Dedifferentiated amniotic fluid mesenchymal stem cell (primary cell): ENCODE results near the gene UTP4.
"Not testable (repeated sequence)": the region's sequence is repeated elsewhere in the genome, so short reads cannot be mapped to it uniquely, and the experiment has no call there.

Source experiments
- DNase-seq: peaks from one replicate; pipeline ENCODE4 v3.0.0-alpha.2; 2016; ENCODE audit errors: extremely low spot score

Gene UTP4

DNA sequence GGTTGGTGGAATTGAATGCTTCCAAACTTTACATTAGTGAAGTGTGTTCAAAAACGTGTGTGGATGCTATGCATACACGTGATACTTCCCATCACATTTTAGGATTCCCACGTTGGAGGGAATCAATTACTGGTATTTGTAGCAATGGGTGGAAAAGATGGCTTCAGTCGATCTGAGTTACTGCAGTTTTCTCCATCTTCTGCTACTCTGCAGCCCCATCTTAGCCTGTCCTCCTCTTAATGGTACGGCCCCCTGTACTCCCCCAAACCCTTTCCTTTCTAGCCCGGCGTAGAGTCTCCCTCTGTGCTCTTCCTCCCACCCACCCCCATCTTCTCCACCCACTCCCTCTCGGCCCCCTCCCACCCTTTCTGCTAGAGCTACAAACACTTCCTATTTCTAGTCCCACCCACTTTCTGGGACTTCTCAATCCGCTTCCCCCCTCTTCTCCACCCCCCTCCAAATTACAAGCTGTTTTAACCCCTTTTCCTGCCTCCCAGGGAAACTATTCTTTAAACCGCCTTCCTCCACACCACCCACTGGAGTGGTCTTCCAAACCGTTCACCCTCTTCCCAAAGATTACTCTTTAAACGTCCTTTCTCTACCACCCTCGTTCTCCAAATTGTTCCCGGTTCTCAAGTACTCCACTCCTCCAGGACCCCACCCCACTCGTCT lies 1.1 kb upstream of the UTP4 start:
- DNase-seq, result no peak

DNA sequence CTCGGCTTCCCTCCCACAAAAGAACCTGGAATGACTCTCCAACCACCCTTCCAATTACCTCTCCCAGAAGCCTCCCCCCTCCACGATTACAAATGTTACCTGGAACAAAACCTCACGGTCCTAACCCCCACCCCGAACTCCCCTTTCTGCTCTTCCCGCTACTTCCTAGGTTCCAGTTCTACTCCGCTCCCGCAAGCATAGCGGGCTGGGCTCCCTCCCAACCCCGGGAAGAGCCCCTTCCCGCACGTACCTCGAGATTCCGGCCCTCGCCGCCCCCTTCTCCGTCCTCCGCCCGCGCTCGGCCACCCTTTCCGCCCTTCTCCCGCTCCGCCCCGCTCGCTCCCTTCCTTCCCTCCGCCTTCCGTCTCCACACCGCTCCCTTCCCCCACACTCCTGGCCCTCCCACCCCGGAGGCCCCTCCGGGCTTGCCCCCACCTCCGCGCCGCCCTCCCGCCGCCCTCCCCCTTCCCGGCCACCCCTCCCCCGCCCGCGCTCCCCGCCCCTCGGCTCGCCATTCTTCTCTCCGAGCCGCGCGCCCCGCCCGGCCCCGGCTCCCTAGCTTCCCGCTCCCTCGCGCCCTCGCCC lies 518 bp upstream of the UTP4 start:
- DNase-seq, result peak; percentile 24

- no peak for DNase-seq
These were observed 1.0 kb downstream of the UTP4 start for GRCh38 chr16:69133373-69133954.

GRCh38 chr16:69138608-69139007 lies 6.2 kb downstream of the UTP4 start:
- DNase-seq, result no peak

GRCh38 chr16:69139464-69139863 lies 7.0 kb downstream of the UTP4 start:
- DNase-seq, result not testable (repeated sequence)

DNA sequence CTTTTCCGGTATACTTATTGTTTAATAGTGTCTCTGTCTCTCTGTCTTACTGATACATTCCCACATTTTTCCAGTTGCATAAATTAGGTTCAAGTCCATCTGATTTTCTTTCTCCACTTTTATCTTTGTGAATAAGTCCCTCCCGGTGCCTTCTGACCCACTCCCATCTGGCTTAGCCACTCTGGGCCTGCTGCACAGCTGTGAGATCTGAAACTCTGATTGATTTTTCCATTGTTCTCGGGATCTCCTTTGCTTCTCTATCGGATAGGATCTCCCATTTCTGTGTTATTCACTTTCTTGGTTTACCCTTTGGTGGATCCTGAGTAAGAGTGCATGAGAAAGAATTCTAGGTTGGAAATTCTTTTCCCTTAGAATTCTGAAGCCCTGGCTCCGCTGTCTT lies 8.6 kb downstream of the UTP4 start:
- DNase-seq, result no peak

DNA sequence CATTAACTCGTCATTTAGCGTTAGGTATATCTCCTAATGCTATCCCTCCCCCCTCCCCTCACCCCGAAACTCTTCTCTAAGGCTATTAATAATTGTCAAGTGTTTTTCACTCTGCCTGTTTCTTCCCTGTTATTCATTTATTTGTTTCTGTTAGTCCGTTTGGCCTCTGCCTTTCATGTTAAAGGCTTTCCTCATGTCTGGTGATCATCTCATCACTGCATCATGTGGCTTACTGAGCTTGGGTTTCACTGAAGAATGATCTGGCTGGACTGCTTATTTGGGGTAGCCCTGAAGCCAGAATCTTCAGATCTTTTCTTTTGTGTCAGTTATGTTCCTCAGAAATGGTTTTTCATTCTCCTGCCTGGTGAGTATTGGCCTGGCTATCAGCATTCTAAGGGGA lies 9.5 kb downstream of the UTP4 start:
- no peak for DNase-seq

DNA sequence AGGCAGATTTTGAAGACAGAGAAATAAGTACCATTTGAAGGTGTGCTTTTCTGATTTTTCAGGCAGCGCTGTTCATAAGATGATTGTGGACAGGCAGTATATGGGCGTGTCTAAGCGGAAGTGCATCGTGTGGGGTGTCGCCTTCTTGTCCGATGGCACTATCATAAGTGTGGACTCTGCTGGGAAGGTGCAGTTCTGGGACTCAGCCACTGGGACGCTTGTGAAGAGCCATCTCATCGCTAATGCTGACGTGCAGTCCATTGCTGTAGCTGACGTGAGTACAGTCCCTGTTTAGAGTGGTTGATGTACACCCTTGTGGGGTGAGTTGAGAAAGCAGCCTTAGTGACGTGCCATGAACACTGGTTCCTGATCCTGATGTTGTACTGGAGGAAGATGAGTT lies 10.7 kb downstream of the UTP4 start:
- DNase-seq, result no peak

DNA sequence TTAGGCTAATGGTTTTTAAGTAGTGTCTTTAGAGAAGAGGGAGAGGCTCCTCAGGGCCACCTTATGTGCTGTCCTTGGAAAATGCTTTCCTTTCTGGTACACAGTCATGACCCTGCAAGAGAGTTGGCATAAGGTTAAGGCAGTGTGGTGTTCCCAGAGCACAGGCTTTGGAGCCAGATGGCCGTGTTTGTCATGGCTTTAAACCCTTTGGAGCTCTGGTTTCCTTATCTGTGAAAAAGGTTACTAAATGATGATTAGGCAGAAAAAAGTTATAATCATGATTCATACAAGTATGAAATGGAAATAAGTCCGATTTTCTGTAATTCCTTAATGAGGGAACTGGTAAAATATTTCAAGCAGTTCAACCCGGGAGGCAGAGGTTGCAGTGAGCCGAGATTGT lies 13.2 kb downstream of the UTP4 start:
- DNase-seq, result no peak

DNA sequence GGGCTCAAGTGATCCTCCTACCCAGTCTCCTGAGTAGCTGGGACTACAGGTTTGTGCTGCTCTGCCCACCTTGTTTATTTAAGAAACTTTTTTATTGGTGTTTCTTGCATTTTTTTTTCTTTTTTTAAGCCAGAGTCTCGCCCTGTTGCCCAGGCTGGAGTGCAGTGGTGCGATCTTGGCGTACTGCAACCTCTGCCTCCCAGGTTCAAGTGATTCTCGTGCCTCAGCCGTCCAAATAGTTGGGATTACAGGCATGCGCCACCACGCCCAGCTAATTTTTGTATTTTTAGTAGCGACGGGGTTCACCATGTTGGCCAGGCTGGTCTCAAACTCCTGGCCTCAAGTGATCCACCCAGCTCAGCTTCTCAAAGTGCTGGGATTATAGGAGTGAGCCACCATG lies 17.2 kb downstream of the UTP4 start:
- DNase-seq, result not testable (repeated sequence)

DNA sequence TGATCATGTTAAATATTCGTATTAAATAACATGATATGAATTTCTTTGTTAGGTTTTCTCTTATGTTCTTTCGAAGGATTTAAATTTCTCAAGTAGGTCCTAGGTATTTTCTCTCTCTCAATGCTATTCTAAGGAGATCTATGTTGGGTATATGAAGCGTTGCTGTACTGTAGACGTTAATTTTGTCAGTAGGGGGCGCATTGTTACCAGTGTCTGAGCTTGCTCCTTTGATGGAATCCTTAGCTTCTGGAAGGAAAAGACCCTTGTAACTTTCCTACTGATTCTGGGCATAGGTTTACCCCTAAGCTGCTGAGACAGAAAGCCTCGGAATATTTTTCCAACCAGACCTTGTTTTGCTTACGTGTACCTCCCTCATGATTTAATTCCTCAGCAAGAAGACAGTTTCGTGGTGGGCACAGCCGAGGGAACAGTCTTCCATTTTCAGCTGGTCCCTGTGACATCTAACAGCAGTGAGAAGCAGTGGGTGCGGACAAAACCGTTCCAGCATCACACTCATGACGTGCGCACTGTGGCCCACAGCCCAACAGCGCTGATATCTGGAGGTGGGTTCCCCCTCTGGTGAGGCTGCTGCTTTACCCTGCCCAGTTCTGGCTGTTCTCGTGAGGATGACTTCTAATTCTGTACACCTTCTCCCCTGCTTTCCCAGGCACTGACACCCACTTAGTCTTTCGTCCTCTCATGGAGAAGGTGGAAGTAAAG lies 17.9 kb downstream of the UTP4 start:
- DNase-seq, result peak; percentile 79

DNA sequence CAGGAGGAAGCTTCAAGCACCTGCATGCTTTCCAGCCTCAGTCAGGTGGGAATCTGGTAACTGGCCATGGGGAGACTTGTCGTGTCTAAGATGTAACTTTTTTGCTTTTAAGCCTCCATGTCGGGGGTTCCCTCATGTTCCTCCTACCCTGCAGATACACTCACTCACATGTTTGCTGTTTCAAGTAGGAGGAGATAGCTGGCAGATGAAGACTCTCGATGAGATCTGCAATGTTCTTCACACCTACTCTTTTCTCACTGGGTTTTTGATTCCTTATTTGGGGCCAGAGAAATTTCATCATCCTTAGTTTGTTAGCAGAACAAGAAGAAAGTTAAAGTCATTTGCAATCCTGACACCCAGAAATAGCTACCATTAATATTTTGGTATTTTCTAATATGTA lies 24.7 kb downstream of the UTP4 start:
- no peak for DNase-seq

GRCh38 chr16:69160192-69160591 lies 27.7 kb downstream of the UTP4 start:
- no peak for DNase-seq

GRCh38 chr16:69165584-69165983 lies 33.1 kb downstream of the UTP4 start:
- DNase-seq, result no peak

DNA sequence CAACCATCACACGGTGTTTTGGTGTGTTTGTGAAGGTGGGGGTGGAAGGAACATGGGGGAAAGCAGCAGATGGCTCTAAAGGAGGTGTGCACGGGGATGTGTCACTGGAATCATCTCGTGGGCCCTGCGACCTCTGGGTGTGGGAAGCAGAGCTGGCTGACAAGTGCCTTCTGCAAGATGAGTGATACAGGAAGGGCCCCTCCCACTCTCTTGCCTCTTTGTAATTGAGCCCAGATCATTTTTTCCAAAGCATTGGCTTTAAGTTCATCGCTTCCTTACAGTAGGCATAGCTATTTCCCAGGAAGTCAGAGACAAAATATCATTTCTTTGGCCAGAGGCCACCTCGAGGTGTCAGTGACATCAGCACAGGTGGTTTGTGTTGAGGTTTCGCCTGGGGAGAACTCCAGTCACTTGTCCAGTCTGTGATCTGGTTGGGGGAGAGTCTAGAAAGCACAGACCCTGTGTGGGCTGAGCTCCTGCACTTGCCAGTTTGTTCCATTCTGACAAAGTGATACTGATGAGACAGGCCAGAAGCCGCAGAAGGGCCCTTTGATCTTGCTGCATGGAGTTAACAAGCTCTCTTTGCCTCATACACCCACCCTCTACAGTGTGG lies 33.9 kb downstream of the UTP4 start:
- peak; percentile 33 for DNase-seq

- DNase-seq, result no peak
These were observed 34.8 kb downstream of the UTP4 start for GRCh38 chr16:69166946-69167930.

GRCh38 chr16:69169051-69169450 lies 36.6 kb downstream of the UTP4 start:
- DNase-seq, result no peak

DNA sequence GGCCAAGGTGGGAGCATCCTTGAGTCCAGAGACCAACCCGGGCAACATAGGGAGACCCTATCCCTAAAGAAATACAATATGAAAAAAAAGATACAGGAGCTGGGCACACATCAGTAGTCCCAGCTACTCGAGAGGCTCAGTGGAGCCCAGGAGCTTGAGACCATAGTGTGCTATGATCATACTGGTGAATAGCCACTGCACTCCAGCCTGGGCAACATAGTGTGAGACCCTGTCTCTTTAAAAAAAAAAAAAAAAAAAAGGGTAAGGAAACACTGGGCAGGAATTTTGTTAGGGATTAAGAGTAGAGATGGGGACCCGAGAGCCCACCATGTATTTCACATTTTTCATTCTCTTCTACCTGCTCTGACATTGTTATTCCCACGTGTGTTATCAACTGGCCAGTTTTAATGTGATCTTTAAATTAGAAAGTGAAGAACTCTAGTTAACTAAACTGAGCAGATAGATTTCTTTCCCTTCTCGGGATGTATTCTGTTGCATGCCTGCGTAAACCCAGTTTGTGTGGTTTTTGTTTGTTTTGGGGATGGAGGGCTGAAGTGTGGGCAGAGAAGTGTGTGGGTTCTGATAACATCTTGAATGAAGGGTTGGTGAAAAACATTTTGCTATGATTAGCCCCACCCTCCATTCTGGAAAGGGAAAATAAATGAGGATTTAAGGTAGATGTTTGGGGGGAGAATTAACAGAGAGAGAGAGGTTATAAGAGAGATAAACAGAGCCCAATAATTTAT lies 37.3 kb downstream of the UTP4 start:
- DNase-seq, result no peak

DNA sequence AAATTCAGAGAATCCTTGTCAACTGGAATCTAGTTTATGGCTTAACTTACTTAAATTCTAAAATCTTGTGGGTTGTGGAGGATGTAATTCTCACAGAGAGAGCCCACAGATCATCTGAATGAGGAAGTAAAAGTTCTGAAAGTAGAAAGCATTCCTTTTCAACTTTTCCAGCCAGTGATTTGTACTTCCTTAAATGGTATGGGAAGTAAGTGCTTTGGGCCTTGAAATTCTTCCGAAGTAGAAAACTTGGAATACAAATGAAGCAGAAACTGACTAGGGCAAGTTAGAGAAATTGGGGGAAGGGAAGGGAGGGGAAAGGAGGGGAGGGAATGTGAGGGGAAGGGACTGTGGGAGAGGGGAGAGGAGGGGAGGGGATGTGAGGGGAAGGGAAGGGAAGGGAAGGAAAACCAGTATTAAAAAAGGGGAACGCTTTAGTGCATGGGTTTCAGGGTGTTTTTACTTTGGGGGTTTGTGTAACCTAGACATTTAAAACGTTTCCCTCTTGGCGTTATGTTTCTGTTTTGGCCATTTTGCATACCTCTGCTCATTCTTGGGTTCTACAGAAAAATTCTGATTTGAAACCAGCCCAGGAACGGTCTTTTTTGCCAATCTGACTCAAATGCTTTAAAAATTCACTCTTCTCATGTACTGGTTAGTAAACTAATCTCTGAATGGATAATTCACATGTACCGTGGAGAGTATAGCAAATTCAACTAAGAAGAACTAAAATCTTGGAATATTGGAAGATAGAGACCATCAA lies 39.1 kb downstream of the UTP4 start:
- DNase-seq, result peak; percentile 76
